Breast epithelium (tissue), 4 donors: Measurements from ENCODE around the gene TJP1. TPM values are rescaled to one million over a fixed set of nuclear protein-coding genes. Genes with fewer than 3 reads are reported as not detected.
A peak's percentile ranks its signal among the peaks of the same experiment; 100 is the strongest.

ENCODE experiments used
- DNase-seq, 2 donors: peaks; one replicate each; pipeline ENCODE4 v3.0.0-alpha.2; 2019; ENCODE audit warnings: low spot score in 2 of 2
- H3K27ac ChIP-seq, 2 donors: fragments of 200-600 bp; sonication (generic) in 1 of 2; one replicate each; pipeline ENCODE4 v1.5.1; 2016 to 2019; ENCODE audit warnings: mild to moderate bottlenecking in 1 of 2
- H3K27me3 ChIP-seq, 2 donors: fragments of 200-600 bp; sonication (generic) in 1 of 2; one replicate each; pipeline versions ENCODE4 v1.5.1 to v1.6.0; 2017 to 2019; ENCODE audit warnings: control low read depth in 1 of 2, mild to moderate bottlenecking in 1 of 2
- H3K36me3 ChIP-seq: fragments of 200-600 bp; one replicate; pipeline ENCODE4 v1.5.1; 2019
- H3K4me1 ChIP-seq, 2 donors: fragments of 200-600 bp; sonication (generic); one replicate each; pipeline ENCODE4 v1.5.1; 2016 to 2019; ENCODE audit warnings: control low read depth in 1 of 2
- H3K4me3 ChIP-seq, 3 donors: fragments of 200-600 bp; sonication (generic); 1 replicate in 2 of 3; 2 replicates in 1 of 3; pipeline ENCODE4 v1.5.1; 2016 to 2019; ENCODE audit warnings: mild to moderate bottlenecking in 3 of 3, moderate library complexity in 2 of 3
- H3K9me3 ChIP-seq, 2 donors: fragments of 200-600 bp; sonication (generic) in 1 of 2; one replicate each; pipeline ENCODE4 v1.5.1; 2016 to 2019; ENCODE audit warnings: control low read depth in 1 of 2
- POLR2A ChIP-seq: fragments of 450-650 bp; IDR thresholded peaks from one replicate; pipeline ENCODE4 v1.6.1; 2016; ENCODE audit warnings: antibody characterized with exemption, mild to moderate bottlenecking, moderate library complexity
- POLR2AphosphoS5 ChIP-seq, 3 donors: sonication (generic); formaldehyde crosslinking; IDR thresholded peaks; one replicate each; pipeline ENCODE4 v1.6.1; 2017; ENCODE audit warnings: antibody characterized with exemption in 3 of 3
- intact Hi-C: fragments of 100-400 bp; cut with DNase I; formaldehyde crosslinking; loops from one replicate; pipeline ENCODE4 v1.15.1; 2023; ENCODE audit warnings: low total_unique reads
- total RNA-seq, 3 donors: library from RNA; depleted of rRNA; stranded (reverse); fragments of >200 nt; gene quantifications; one replicate each; pipeline ENCODE4 v1.1.0, GENCODE V29; 2016
- TF ChIP-seq, protein P1 (sequence below), 3 donors: fragments of 450-650 bp; IDR thresholded peaks; one replicate each; pipeline ENCODE4 v1.5.1; 2016 to 2017; ENCODE audit warnings: antibody characterized with exemption in 3 of 3, mild to moderate bottlenecking in 3 of 3, moderate library complexity in 3 of 3

TJP1 gene
- total RNA-seq, 3 donors from 2014 or later = 92.8 to 101 (median 97.2) TPM

DNA sequence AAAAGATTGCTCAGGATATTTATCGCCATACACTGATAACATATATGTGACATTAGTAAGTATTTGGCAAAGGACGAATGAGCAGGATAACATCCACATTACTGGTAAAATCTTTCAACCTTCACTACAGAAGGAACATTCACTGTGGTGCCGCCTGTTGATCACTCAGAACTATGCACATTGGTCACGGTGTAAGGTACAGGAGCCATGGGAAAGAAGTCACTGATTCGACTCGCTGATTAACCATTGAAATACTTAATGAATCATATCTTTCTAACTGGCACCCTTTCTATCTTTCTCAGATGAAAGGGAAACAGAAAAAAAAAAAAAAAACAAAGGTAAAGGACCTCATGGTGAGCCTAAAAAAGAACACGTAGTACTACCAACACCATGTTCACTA, 68.8 kb downstream of the TJP1 start:
- Histone ChIP-seq H3K27me3 (no peaks in the 10 kb centered on the region), H3K36me3 (no peaks in the 10 kb centered on the region), H3K27ac (no peak overlapping the region), H3K9me3 (no peaks in the 10 kb centered on the region), H3K4me3 (no peak overlapping the region), H3K4me1 (no peaks in the 10 kb centered on the region)
- TF ChIP-seq, protein P1, sequence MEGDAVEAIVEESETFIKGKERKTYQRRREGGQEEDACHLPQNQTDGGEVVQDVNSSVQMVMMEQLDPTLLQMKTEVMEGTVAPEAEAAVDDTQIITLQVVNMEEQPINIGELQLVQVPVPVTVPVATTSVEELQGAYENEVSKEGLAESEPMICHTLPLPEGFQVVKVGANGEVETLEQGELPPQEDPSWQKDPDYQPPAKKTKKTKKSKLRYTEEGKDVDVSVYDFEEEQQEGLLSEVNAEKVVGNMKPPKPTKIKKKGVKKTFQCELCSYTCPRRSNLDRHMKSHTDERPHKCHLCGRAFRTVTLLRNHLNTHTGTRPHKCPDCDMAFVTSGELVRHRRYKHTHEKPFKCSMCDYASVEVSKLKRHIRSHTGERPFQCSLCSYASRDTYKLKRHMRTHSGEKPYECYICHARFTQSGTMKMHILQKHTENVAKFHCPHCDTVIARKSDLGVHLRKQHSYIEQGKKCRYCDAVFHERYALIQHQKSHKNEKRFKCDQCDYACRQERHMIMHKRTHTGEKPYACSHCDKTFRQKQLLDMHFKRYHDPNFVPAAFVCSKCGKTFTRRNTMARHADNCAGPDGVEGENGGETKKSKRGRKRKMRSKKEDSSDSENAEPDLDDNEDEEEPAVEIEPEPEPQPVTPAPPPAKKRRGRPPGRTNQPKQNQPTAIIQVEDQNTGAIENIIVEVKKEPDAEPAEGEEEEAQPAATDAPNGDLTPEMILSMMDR (IDR thresholded peaks at IDR 0.05) = no peak
- TF ChIP-seq POLR2A (no peak), POLR2AphosphoS5 (IDR thresholded peaks at IDR 0.05) (no peak)
- intact Hi-C loops = no loop called here
- DNase-seq = no peak

DNA sequence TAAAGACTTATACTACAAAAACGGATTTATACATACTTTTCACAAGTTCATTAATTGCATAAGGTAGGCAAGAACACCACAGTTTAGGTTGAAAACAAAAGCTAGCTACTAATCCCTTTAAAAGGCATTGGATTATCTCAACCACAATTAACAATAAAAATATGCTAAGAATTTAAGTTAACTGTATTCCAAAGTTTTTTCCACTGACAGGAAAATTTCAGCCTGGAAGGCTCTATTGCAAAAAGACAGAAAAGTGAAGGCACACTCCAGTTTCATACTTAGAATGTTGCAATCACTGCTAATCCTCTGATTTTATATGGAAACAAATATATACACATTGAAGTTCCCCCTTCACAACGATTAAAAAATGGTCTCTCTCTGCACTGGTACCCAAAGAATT, 71.5 kb downstream of the TJP1 start:
- H3K27ac ChIP-seq = no peak overlapping the region
- TF ChIP-seq, protein P1 (IDR thresholded peaks at IDR 0.05) = no peak
- no peak for TF ChIP-seq POLR2A
- TF ChIP-seq POLR2AphosphoS5 (IDR thresholded peaks at IDR 0.05) = no peak
- intact Hi-C loops = no loop called here
- H3K9me3 ChIP-seq = no peaks in the 10 kb centered on the region
- no peaks in the 10 kb centered on the region for H3K27me3 ChIP-seq
- no peaks in the 10 kb centered on the region for H3K36me3 ChIP-seq
- H3K4me1 ChIP-seq = no peaks in the 10 kb centered on the region
- no peak overlapping the region for H3K4me3 ChIP-seq
- no peak for DNase-seq

DNA sequence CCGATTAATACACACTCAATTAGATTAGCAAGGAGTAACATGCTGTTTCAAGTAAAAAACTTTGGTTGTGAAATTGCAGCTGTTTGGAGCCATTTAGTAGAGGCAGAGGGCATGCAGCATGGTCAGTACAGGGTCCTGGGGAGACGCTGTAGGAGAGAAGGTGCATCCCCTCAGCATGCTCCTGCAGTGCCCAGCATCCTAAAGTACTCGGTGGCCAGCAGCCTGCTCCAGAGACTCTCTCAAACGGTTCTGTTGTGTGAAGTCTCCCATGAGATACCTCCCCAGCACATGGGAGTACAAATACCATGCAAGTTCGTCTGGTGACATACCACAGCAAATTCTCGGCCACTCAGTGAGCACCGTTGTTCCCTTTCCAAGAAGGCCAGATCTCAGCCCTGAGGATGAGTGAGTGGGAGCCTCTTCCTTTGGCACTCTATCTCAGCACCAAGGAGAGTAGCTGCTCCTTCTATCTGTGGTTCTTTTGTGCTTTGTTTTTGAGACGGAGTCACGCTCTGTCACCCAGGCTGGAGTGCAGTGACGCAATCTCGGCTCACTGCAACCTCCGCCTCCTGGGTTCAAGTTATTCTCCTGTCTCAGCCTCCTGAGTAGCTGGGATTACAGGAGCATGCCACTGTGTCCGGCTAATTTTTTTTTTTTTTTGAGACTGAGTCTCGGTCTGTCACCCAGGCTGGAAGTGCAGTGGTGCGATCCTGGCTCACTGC, 72.7 kb downstream of the TJP1 start:
- Histone ChIP-seq H3K4me1 (no peaks in the 10 kb centered on the region), H3K36me3 (no peaks in the 10 kb centered on the region), H3K27me3 (no peaks in the 10 kb centered on the region), H3K27ac (no peak overlapping the region), H3K9me3 (no peaks in the 10 kb centered on the region), H3K4me3 (no peak overlapping the region)
- TF ChIP-seq, protein P1 (IDR thresholded peaks at IDR 0.05) = no peak
- TF ChIP-seq POLR2A = no peak
- no peak for TF ChIP-seq POLR2AphosphoS5 (IDR thresholded peaks at IDR 0.05)
- intact Hi-C loops = no loop called here
- DNase-seq = no peak

DNA sequence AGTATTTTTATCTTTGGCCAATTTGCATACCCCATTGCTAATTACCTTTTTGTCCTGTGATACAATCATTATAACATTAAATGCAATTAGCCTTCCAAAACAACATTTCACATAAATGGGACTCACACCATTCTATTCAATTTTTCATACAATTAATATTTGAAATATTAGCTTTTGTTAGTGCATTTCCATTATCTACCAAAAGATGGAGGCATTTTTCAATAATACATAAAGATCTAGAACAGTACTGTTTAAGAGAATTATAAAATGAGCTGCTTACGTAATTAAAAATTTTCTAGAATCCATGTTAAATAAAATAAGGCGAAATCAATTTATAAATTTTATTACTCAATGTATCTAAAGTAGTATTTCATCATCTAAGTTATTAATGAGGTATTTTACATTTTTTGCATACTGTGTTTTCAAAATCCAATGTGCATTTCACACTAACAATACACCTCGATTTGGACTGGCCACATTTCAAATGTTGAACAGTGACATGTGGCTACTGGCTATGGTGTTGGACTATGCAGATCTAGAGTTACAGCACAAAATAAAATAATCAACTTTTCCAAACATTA, 74.3 kb downstream of the TJP1 start:
- no peak for TF ChIP-seq POLR2A
- TF ChIP-seq, protein P1 (IDR thresholded peaks at IDR 0.05) = peak in 2 of 3 donors; percentile 35 to 39
- H3K27ac ChIP-seq = no peak overlapping the region
- H3K4me3 ChIP-seq = no peak overlapping the region
- no peaks in the 10 kb centered on the region for H3K9me3 ChIP-seq
- intact Hi-C loops = no loop called here
- no peak for DNase-seq
- H3K36me3 ChIP-seq = no peaks in the 10 kb centered on the region
- H3K4me1 ChIP-seq = no peaks in the 10 kb centered on the region
- no peaks in the 10 kb centered on the region for H3K27me3 ChIP-seq

DNA sequence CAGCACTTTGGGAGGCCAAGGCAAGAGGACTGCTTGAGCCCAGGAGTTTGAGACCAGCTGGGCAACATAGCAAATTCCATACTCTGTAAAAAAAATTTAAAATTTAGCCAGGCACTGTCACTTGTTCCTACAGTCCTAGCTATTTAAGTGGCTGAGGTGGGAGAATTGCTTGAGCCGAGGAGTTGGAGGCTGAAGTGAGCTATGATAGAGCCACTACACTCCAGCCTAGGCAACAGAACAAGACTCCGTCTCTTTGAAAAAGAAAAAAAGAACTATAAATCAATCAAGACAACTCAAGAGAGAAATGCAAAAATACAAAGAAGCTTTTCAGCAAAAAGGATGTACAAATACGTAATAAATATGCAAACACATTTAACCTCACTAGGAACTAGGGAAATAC, 78.8 kb downstream of the TJP1 start:
- H3K36me3 ChIP-seq = no peaks in the 10 kb centered on the region
- DNase-seq = no peak
- H3K9me3 ChIP-seq = no peaks in the 10 kb centered on the region
- H3K27ac ChIP-seq = no peak overlapping the region
- intact Hi-C loops = no loop called here
- TF ChIP-seq, protein P1 (IDR thresholded peaks at IDR 0.05) = no peak
- TF ChIP-seq POLR2AphosphoS5 (IDR thresholded peaks at IDR 0.05) = no peak
- no peak for TF ChIP-seq POLR2A
- H3K4me1 ChIP-seq = no peaks in the 10 kb centered on the region
- no peak overlapping the region for H3K4me3 ChIP-seq
- H3K27me3 ChIP-seq = no peaks in the 10 kb centered on the region
